Measurements from ENCODE around the gene ZBTB20.

The ZBTB20 gene

DNA sequence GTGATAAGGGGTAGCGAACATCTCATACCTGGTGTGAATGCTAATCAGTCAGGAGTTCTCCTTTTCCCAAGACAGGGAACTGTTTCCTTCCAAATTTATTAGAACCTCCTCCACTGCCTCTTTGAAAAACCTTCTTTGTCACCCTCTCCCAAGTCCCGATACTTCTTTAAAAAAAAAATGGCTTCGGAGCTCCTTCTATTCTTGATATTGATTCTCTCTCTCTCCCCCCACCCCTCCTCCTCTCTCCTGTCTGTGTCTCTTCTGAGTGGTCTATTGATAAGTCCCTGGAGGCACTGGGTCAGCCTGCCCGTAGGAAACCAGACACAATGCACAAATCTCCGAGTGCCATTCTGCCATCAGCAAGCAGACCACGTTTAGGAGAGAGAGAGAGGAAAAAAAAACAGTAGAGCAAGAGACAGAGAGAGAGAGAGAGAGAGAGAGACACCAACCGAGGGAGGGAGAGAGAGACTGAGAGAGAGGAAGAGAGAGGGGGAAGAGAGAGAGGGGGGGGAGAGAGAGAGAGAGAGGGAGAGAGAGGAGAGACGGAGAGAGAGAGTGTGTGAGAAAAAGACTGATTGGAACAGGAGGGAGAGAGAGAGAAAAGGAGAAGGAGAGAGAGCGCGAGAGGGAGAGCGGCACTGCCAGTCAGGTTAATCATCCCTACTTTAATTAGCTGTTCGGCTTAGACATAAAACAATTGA, 692.4 kb downstream of the ZBTB20 start:
- in situ Hi-C loops (cut with MboI; ENCODE audit: low sequenced_read_pairs): no loop called here

DNA sequence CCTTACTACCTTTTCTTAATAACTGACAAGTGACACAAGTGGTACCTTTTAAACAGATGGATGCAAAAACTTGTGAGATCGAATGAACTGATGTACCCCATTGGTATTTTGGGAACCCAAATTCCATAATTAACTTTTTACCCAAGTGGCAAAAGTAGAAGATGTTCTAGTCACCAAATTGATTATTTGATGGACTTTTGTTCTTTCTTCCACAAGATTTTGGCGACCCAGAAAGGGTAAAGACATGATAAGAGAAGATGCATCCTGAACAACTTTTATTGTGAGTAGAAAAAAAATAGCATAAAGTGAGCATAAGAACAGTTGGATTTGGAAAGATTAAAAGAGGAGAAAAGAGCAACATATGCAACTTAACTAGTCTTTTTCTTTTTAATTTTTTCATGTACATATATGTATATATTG, 693.7 kb downstream of the ZBTB20 start:
- in situ Hi-C loops (cut with MboI; ENCODE audit: low sequenced_read_pairs): no loop called here

DNA sequence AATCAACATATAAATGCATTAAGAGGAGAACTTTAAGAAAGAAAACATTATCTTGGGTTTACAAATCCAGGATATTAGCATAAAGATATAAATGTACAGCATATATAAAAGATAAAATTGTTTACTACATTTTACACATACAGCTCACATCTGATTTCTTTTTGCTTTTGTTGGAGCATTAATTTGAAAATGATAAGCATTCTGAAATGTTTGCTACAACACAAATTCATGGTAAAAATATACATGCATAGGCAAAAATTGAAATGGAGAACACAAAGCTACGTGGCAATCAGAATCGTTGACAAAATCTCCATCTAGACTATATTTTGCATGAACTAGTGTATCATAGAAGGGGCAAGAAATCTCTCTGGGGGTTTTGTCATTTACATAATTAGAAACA, 694.2 kb downstream of the ZBTB20 start:
- in situ Hi-C loops (cut with MboI; ENCODE audit: low sequenced_read_pairs): no loop called here

DNA sequence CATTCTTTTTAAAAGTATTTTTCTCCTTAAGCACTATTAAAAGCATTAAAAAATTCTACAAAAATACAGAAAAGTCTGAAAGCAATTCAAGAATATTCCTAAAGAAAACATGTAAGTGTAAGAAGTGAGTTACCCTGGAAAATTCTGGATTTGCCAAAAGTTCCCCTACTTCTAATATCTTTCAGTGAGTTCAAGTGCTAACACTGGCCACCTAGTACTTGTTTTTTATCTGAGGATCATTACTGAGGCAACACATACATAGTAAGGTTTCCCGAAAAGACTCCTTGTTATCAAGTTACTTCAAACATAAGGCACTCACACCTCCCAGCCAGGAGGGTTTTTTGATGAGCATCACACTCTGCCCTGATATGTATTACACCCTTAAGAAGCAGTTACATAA, 694.8 kb downstream of the ZBTB20 start:
- in situ Hi-C loops (cut with MboI; ENCODE audit: low sequenced_read_pairs): no loop called here

DNA sequence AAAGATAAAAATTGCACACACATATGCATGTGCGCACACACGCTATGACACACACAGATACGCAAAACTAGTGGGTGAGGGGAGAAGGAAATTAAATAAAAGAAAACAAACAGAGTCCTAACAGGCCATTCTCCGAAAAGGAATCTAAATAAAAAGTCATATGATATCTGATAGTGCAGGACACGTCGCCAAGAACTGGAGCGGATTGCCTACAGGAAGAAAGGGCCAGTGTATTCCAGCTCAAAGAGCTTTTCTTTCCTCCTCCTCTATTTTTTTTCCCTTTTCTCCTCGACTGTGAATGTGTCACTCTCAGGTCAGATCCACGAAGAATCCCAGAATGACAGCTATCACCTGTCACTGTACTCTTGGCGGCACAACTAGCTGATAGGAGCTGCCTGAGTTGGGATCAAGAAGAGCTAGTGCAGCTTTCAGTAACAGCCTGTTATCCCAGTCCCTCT, 695.5 kb downstream of the ZBTB20 start:
- in situ Hi-C loops (cut with MboI; ENCODE audit: low sequenced_read_pairs): no loop called here

DNA sequence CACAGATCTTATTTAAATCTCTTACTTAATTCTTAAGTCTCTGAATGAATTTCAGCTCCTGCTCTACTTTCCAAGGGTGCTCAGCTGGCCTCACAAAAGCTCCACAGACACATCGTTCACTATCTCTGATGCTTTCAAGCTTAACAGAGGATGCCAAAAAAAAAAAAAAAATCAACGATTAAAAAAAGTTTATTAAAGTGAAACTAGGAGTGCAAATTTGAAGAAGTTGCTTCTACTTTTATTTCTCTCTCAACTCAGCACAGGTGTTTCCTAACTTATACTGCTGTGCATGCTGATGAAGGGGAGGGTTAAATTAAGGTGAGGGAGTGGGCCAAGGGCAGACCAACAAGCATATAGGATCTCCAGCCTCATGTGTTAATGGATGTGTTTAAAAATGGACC, 696.0 kb downstream of the ZBTB20 start:
- in situ Hi-C loops (cut with MboI; ENCODE audit: low sequenced_read_pairs): no loop called here

DNA sequence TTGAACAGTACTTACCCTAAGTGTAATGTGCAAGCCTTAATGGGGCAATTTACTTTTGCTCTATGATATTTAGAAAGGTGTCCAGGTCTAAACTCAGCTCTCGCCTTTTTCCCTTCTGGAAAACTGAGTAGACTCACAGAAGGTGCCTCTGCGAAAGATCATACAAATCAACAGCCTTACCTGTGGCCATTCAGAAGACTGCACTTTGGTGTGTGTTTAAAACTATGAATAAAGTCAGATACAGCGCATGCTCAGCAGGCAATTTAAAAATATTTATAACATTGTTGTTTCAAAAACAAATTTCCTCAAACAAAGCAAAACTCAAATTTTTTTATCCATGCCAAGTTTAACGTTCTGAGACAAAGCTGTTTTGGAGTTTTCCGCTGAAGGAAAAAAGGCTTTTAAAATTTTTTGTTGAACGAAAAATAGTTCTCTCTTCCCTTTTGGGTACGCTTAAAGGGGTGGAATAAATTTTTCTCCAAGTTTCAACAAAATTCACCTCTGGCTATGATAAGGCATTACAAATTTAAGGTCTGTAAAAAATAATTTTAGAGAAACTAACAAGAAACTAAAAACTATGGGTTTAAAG, 697.0 kb downstream of the ZBTB20 start:
- in situ Hi-C loops (cut with MboI; ENCODE audit: low sequenced_read_pairs): no loop called here

DNA sequence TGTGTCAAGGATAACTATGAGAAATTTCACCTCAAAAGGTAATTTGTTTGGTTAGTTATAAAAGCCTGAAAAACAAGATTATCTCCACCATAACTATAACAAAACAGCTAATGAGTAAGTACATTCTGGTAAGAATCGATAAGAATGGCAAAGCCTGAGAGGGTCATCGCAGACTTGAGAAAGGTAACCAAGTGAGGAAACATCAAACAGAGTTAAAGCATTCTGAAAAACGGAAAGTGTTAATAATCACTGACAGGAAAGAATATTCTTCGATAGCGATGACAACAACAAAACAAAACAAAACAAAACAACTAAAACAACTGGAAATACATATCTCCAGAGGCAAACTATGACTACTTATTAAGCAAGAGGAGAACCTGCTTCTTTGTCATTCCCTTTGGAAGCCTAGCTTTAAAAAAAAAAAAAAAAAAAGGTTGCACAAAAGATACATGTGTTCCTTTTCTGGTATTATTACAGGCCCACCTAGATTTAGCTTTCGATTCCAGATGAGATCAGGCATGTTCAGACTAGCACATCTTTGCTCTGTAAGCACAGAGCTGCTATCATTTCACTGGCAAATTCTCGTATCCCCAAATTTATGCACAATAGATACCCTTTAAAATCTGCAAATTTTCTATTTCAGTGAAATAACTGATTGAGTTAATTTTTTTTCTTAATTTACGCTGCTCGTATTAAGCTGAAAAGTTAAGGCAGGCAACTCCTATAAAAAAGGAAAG, 697.6 kb downstream of the ZBTB20 start:
- in situ Hi-C loops (cut with MboI; ENCODE audit: low sequenced_read_pairs): no loop called here

DNA sequence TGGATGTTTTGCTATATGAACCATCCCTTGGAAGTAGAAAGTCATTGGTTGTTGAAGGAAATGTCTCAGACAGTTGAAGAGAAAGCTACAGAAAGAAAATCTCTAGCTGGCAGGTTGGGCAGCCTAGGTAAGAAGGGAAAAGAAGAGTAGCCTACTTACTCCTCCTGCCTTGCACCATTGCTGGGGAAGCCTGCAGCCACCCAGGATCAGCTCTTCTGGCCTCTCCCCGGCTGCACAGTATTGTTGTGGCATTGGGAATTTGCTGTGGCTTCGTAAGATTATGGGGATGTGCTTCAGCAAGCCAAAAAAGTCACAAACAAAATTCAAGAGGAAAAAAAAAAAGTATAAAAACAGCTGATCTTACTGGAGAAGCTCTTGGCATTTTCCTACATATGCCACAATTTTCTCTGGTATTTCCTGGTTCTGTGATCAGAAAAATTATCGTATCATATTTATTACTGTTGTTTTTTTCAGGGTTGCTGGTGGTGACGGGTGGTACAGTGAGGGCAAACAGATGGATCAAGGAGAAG, 699.1 kb downstream of the ZBTB20 start:
- in situ Hi-C loops (cut with MboI; ENCODE audit: low sequenced_read_pairs): no loop called here

DNA sequence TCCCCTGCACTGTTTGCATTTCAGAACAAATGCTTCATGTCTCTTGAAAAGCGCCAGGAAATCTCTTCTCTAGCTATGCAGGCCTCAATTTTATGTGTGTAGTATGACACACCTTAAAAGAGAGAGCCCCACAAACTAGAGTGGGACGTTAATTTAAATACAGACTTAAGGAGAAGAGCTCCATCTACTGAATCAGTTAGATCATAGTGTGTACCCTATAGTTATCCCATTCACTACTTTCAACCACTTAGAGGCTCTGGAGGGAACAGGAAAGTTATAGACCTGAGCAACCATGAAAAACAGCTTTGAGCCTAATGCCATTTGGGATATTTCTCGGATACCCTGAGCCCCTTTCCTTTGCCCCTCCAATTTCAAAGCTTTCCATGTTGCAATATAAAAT, 699.5 kb downstream of the ZBTB20 start:
- in situ Hi-C loops (cut with MboI; ENCODE audit: low sequenced_read_pairs): no loop called here

DNA sequence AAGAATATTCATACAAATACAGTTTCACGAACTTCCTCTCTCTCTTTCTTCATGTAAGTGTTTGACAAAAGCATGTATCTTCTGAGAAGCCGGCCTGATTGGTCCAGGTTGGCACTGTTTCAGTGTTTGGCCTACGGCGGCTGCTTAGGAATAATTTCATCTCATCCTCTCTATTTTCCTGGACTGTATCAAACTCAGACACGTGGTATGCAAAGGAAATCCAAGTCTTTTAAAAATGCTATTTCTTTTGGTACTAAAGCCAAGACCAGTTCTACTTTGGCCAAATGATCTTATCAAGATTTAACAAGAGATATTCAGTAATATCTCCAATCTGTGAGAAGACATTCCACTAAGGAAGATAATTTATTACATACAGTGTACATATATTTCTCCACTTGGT, 700.5 kb downstream of the ZBTB20 start:
- in situ Hi-C loops (cut with MboI; ENCODE audit: low sequenced_read_pairs): no loop called here

DNA sequence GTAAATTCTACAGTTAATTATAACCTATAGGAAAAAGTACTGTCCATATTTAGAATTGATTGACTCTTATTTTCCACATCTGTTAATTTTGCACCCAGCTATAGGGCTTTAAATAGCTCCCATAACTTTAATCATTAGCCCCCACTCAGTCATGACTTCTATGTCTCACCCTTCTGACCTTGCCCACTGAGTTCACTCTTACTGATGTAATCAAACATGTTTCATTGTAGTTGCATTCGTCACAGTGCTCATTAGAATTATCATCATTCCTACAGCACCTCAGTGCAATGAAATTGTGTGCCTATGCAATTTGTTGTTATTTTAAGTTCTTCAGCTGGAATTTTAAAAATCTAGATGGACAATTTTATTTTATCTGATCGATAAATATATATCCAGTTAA, 701.9 kb downstream of the ZBTB20 start:
- in situ Hi-C loops (cut with MboI; ENCODE audit: low sequenced_read_pairs): no loop called here

DNA sequence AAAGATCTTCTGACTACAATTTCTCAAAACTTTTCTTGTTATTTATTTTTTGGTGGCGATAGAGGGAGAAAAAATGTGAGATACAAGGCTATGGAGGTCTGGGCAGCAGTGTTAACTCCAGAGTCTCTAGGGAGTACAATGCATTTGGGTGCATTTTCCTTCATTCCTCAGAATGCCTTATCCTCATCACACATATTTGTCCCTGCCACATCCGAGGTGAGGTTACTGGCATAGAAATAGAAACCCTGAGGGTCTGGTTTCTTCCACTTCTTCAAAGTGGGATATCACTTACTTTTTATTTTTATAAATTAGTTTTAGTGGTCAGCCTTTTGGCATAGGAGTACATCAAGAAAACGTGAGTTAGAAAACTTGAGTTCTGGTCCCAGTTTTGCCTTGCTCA, 702.9 kb downstream of the ZBTB20 start:
- in situ Hi-C loops (cut with MboI; ENCODE audit: low sequenced_read_pairs): no loop called here

DNA sequence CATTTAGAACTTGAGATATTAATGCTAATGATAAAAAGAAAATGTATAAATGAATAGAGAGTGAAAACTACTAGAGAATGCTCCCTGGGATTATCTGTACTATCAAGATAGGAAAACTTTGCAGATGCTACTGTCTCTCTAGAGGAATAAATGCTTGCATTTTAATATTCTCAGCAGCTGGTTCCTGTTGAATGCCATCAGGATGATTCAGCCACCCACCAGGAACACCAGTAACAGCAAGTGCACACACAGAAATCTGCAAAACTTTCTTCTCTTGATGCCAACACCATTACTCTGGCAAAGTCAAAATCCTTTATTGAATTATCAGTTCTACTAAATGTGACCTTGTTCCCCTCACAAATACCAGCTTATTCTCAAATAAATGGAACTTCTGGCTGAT, 704.8 kb downstream of the ZBTB20 start:
- in situ Hi-C loops (cut with MboI; ENCODE audit: low sequenced_read_pairs): no loop called here

DNA sequence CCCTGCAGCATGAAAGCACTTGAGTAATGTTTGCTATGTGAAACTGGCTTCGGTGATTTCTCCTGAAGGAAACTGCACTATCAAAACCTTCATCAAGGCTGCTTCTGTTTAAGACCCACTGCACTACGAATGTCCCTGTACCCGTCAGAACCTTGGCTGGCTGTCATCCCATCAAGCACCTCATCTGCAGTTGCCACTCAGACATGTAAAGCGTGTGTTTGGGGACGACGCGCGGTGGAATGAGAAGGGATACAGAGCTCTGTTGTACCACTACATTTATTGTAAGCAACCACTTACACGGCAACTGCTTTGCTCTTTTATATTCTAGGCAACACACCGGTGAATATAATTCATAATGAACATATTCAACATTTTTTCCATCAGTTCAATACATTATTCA, 705.7 kb downstream of the ZBTB20 start:
- in situ Hi-C loops (cut with MboI; ENCODE audit: low sequenced_read_pairs): no loop called here

DNA sequence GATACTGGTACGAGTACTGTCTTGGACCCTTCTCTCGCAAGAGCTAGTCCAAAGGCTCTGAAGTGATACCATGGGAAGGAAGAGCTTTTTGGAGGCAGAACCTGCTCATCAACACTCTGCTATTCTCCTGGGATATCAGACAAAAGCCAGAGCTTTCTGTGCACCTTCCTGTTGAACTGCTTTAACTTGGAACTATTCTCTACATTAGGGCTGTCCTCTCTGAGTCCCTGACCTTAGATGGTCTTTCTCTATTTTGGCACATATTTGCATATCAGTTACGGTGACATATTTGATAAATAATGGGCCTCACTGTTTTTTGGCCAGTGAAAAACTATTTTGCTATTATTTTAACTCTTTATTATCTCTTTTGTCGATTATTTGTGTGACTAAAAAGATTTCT, 706.4 kb downstream of the ZBTB20 start:
- in situ Hi-C loops (cut with MboI; ENCODE audit: low sequenced_read_pairs): no loop called here

DNA sequence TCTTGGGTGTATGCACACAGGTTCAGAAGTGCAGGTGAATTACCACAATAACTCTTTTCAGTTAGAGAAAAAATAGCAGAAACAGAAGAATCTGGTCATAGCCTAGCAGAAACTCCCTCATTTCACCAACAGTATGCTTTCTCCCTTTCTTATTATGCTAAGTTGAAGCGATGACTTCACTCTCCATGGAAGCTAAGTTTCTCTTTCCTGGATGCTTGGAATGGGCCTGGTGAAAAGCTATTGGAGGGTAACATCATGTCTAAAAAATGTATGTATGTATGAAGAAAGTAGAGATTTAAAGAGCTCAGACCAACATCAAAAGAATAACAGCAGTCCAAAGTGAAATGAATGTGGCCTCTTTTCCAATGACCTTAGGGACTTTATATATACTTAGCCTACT, 707.8 kb downstream of the ZBTB20 start:
- in situ Hi-C loops (cut with MboI; ENCODE audit: low sequenced_read_pairs): no loop called here

DNA sequence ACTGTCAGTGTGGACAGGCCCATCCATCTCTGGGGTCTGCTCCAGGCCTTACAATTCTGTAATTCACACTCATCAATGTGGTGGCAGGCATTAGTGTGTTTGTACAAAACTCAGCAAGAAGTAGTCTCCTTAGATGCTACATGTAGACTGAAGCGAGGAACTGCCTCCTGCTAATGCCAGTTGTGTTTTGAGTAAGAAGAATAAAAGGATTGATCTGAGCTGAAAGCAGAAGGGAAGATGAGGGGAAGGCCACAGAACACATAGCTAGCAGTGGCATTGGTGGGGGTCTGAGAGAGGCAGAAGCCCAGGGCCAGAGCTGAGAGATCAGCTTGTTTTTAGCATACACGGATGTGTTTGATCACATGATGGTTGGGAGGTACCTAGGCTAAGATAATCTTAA, 709.2 kb downstream of the ZBTB20 start:
- in situ Hi-C loops (cut with MboI; ENCODE audit: low sequenced_read_pairs): no loop called here

DNA sequence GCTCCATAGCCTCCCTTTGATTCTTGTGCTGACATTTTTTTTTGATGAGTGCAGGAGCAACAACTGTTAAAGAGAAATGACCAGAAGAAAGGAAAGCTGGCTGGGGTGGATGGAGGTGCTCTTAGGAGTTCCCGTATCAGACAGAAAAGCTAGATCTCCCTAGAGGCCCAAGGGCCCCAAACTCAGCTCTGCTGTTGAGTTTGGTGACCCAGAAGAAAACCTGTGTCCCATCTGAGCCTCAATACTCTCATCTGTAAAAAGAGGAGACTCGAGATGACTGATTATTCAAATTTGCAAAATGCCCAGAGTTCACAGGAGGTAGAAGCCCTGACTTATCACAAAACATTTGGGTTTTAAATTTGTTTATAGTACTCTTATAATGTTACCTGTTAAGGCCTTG, 710.9 kb downstream of the ZBTB20 start:
- in situ Hi-C loops (cut with MboI; ENCODE audit: low sequenced_read_pairs): no loop called here

DNA sequence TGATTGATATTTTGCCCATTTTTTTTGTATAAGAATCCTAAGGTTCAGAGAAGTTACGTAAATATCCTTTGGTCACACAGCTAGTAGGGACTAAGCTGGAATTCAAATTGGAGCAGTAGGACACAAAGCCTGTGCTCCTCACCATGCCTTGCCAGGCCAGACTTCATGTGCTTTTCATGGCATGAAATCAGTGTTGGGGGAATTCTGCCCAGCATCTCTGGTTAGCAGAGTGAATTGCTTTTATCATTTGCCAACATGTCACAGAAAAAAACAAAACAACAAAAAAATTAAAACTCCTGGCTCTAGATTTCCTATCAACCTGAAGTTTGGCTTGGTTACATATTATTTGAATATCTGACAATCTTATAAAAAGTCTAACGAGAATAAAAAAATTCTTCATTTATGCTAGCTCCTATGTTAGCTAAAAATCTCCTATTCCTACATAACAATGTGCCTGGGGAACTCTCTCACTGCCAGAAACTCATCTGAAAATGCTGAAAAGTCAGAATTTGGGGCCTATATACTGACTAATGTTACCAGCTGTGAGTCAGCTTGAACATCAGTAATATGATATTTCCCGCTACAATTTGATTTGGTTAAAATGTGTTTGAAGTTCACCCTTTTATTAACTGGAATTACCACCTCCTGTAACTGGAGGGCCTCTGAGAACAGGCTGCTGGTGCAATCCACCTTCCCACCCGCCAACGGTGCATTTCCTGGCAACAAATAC, 711.5 kb downstream of the ZBTB20 start:
- in situ Hi-C loops (cut with MboI; ENCODE audit: low sequenced_read_pairs): no loop called here

DNA sequence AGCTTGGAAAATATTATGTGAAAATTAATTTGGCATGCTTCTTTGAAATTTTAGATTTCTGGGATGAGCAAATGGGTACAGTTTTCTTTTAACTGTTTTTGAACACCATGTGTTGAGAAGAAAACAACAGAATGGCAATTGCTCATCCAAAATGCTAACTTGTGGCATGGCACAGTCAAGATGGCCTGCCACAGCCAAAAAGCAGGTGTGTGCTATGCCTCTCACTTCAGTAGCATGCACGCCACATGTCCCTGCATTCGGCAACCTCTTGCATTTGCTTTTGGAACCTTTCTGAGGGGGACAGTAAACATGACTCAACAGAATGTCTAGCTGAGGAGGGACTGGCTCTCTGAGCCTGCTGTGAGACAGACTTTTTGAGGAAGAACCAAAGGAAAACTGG, 714.8 kb downstream of the ZBTB20 start:
- in situ Hi-C loops (cut with MboI; ENCODE audit: low sequenced_read_pairs): no loop called here

All from HL-60/S4 (cell line).